ENCODE data around the gene IMMT.

GRCh38 chr2:86170449-86170848, 24.8 kb downstream of the IMMT start:
- no peak for TF ChIP-seq CTCF (IDR thresholded peaks at IDR 0.05)
- TF ChIP-seq POLR2A (IDR thresholded peaks at IDR 0.05), result no peak

All from tibial nerve (tissue), 3 donors.